NT2/D1 (cell line): ENCODE results near the gene TINCR.

ENCODE experiments used
- YY1 ChIP-seq: IDR thresholded peaks from 2 replicates; pipeline ENCODE4 v1.6.1; 2011; ENCODE audit not compliant: insufficient read length, insufficient read depth
- ZNF274 ChIP-seq: IDR thresholded peaks from 2 replicates; pipeline ENCODE4 v1.6.1; 2011; ENCODE audit warnings: mild to moderate bottlenecking, low read depth, low read length

DNA sequence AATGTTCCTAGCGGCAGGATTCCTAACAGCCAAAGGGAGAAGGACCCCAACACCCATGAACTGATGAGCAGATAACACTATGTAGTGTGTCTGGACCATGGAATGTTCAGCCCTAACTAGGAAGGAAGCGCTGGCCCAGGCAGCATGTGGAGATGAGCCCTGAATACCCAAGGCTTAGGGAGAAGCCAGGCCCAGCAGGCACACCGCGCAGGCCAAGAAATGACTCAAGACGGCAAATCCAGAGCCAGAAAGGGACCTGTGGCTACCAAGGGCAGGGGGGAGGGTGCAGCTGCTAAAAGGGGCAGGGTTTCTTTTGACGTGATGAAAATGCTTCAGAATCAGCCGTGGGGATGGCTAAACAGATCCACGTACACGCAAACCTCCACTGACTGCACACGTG, 20.7 kb upstream of the TINCR start:
- TF ChIP-seq ZNF274 (no peak), YY1 (no peak)
